ENCODE measurements around the gene KRTAP3-3. TPM values are rescaled to one million over a fixed set of nuclear protein-coding genes. Genes with fewer than 3 reads are reported as not detected.

Gene KRTAP3-3
- total and polyA plus RNA-seq, 4 experiments from 2014 or later = not detected

DNA sequence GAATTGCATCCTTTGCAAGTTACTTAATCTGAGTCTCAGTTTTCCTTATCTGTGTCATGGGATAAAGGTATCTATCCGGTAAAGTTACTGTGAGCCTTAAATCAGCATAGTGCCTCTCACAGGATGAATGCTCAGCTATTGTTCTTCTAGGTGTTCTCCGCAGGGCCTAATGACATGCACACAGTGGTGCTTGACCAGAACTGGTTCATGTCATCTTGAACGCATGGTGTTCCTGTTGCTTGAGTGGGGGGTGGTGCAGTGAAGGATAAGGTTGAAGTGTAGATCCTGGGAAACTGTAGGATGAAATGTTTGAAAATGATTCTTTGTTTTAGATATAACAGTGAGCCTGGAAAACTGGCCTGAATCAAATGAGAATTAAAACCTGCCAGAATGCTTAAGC, 13.8 kb downstream of the KRTAP3-3 start:
- no peaks in the 10 kb centered on the region for H3K4me1 ChIP-seq (ENCODE audit: insufficient read depth, low read length)
- no peak overlapping the region for H3K4me3 ChIP-seq (ENCODE audit: low read length in 2 of 2)
- ChIA-PET CTCF (ENCODE audit: partially characterized antibody) (no interaction called here), POLR2A (ENCODE audit: partially characterized antibody) (no interaction called here)
- intact Hi-C loops (cut with micrococcal nuclease) = no loop called here
- no peak overlapping the region for H3K27ac Mint-ChIP-seq
- H3K36me3 ChIP-seq (ENCODE audit: insufficient read depth, low read length) = no peaks in the 10 kb centered on the region
- no peak overlapping the region for H3K27ac ChIP-seq (ENCODE audit: low read depth, low read length)
- peaks cover 12 to 17% of the 10 kb centered on the region in 2 donors for H3K27me3 Mint-ChIP-seq
- no peak overlapping the region for H3K4me3 Mint-ChIP-seq
- DNase-seq = no peak
- H3K9me3 Mint-ChIP-seq = no peaks in the 10 kb centered on the region
- H3K9me3 ChIP-seq (ENCODE audit: control insufficient read depth in 1 of 2, low read length in 2 of 2) = no peaks in the 10 kb centered on the region
- peaks cover 8% of the 10 kb centered on the region for H3K27me3 ChIP-seq (ENCODE audit: insufficient read depth, low read length)
- no peaks in the 10 kb centered on the region for H3K36me3 Mint-ChIP-seq
- no peaks in the 10 kb centered on the region for H3K4me1 Mint-ChIP-seq

GRCh38 chr17:40978575-40979151, 15.3 kb downstream of the KRTAP3-3 start:
- DNase-seq = no peak
- Histone ChIP-seq H3K4me3 (ENCODE audit: low read length in 2 of 2) (no peak overlapping the region), H3K4me1 (ENCODE audit: insufficient read depth, low read length) (no peaks in the 10 kb centered on the region), H3K36me3 (ENCODE audit: insufficient read depth, low read length) (no peaks in the 10 kb centered on the region), H3K27me3 (ENCODE audit: insufficient read depth, low read length) (peaks cover 8% of the 10 kb centered on the region), H3K27ac (ENCODE audit: low read depth, low read length) (no peak overlapping the region), H3K9me3 (ENCODE audit: control insufficient read depth in 1 of 2, low read length in 2 of 2) (no peaks in the 10 kb centered on the region)
- no peak overlapping the region for H3K27ac Mint-ChIP-seq
- H3K4me3 Mint-ChIP-seq = no peak overlapping the region
- ChIA-PET CTCF (ENCODE audit: partially characterized antibody) (no interaction called here), POLR2A (ENCODE audit: partially characterized antibody) (no interaction called here)
- peaks cover 12 to 14% of the 10 kb centered on the region in 2 donors for H3K27me3 Mint-ChIP-seq
- intact Hi-C loops (cut with micrococcal nuclease) = no loop called here
- no peaks in the 10 kb centered on the region for H3K36me3 Mint-ChIP-seq
- no peaks in the 10 kb centered on the region for H3K9me3 Mint-ChIP-seq
- no peaks in the 10 kb centered on the region for H3K4me1 Mint-ChIP-seq

DNA sequence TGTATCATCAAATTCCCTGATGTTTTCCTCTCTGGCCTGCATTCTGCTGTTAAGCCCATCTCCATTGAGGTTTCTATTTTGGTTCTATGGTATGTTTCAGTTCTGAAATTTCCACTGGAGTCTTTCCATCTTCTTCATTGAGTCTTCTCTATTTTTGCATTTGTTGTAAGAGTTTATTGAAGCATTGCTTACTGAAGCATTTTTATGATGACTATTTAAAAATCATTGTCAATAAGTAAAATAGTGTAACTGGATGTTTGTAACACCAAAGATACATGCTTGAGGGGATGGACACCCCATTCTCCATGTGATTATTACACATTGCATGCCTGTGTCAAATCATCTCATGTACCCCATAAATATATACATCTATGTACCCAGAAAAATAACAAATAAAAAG, 18.4 kb downstream of the KRTAP3-3 start:
- no peak for DNase-seq
- no peaks in the 10 kb centered on the region for H3K9me3 ChIP-seq (ENCODE audit: control insufficient read depth in 1 of 2, low read length in 2 of 2)
- H3K27me3 ChIP-seq (ENCODE audit: insufficient read depth, low read length) = peaks cover 8% of the 10 kb centered on the region
- no peaks in the 10 kb centered on the region for H3K9me3 Mint-ChIP-seq
- no peaks in the 10 kb centered on the region for H3K36me3 Mint-ChIP-seq
- no peaks in the 10 kb centered on the region for H3K4me1 ChIP-seq (ENCODE audit: insufficient read depth, low read length)
- H3K27ac ChIP-seq (ENCODE audit: low read depth, low read length) = no peak overlapping the region
- H3K27me3 Mint-ChIP-seq = peaks cover 11 to 17% of the 10 kb centered on the region in 2 donors
- CTCF ChIA-PET (ENCODE audit: partially characterized antibody) = no interaction called here
- H3K27ac Mint-ChIP-seq = no peak overlapping the region
- POLR2A ChIA-PET (ENCODE audit: partially characterized antibody) = no interaction called here
- no peak overlapping the region for H3K4me3 Mint-ChIP-seq
- intact Hi-C loops (cut with micrococcal nuclease) = no loop called here
- H3K4me1 Mint-ChIP-seq = no peaks in the 10 kb centered on the region
- no peaks in the 10 kb centered on the region for H3K36me3 ChIP-seq (ENCODE audit: insufficient read depth, low read length)
- no peak overlapping the region for H3K4me3 ChIP-seq (ENCODE audit: low read length in 2 of 2)

DNA sequence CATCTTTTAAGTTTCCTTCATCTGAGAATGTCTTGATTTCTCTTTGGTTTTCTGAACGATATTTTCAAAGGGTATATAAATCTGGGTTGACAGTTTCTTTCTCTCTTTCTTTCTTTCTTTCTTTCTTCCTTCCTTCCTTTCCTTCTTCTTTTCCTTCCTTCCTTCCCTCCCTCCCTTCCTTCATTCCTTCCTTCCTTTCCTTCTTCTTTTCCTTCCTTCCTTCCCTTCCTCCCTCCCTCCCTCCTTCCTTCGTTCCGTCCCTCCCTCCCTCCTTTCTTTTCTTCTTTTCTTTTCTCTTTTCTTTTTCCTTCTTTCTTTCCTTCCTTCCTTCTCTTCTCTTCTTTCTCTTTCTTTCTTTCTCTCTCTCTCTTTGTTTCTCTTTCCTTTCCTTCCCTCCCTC, 19.6 kb downstream of the KRTAP3-3 start:
- Histone ChIP-seq H3K36me3 (ENCODE audit: insufficient read depth, low read length) (no peaks in the 10 kb centered on the region), H3K4me3 (ENCODE audit: low read length in 2 of 2) (no peak overlapping the region), H3K4me1 (ENCODE audit: insufficient read depth, low read length) (no peaks in the 10 kb centered on the region), H3K27ac (ENCODE audit: low read depth, low read length) (no peak overlapping the region), H3K9me3 (ENCODE audit: control insufficient read depth in 1 of 2, low read length in 2 of 2) (no peaks in the 10 kb centered on the region), H3K27me3 (ENCODE audit: insufficient read depth, low read length) (peaks cover 8% of the 10 kb centered on the region)
- Mint-ChIP-seq H3K27ac (no peak overlapping the region), H3K4me3 (no peak overlapping the region), H3K4me1 (no peaks in the 10 kb centered on the region), H3K36me3 (no peaks in the 10 kb centered on the region), H3K27me3 (peaks cover 8 to 14% of the 10 kb centered on the region in 2 donors), H3K9me3 (no peaks in the 10 kb centered on the region)
- ChIA-PET POLR2A (ENCODE audit: partially characterized antibody) (no interaction called here), CTCF (ENCODE audit: partially characterized antibody) (no interaction called here)
- no peak for DNase-seq
- intact Hi-C loops (cut with micrococcal nuclease) = no loop called here

DNA sequence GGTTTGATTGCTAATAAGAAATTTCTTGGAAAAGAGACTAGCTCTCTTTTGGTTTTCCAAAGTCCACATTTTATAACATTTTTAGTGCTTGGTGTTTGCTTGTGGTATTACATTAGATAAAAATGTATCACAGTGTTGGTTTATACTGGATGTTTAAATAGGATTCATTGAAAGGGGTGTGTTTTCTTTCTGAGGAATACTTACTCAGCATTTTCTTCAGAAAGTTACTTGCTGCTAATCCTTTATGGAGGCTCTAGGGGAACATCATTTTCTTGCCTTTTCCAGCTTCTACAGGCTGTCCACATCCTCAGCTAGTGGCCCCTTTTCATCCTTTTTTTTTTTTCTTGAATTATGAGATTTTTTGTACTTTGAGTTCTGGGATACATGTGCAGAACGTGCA, 26.4 kb downstream of the KRTAP3-3 start:
- H3K27me3 Mint-ChIP-seq = peaks cover 4 to 11% of the 10 kb centered on the region in 2 donors
- H3K4me3 Mint-ChIP-seq = no peak overlapping the region
- intact Hi-C loops (cut with micrococcal nuclease) = no loop called here
- ChIA-PET CTCF (ENCODE audit: partially characterized antibody) (no interaction called here), POLR2A (ENCODE audit: partially characterized antibody) (no interaction called here)
- H3K27ac Mint-ChIP-seq = no peak overlapping the region
- Histone ChIP-seq H3K27me3 (ENCODE audit: insufficient read depth, low read length) (no peaks in the 10 kb centered on the region), H3K27ac (ENCODE audit: low read depth, low read length) (no peak overlapping the region), H3K9me3 (ENCODE audit: control insufficient read depth in 1 of 2, low read length in 2 of 2) (no peaks in the 10 kb centered on the region), H3K4me3 (ENCODE audit: low read length in 2 of 2) (no peak overlapping the region), H3K4me1 (ENCODE audit: insufficient read depth, low read length) (no peaks in the 10 kb centered on the region), H3K36me3 (ENCODE audit: insufficient read depth, low read length) (no peaks in the 10 kb centered on the region)
- peaks cover 0 to 3% (median 0%) of the 10 kb centered on the region in 4 donors for H3K4me1 Mint-ChIP-seq
- DNase-seq = no peak
- H3K36me3 Mint-ChIP-seq = no peaks in the 10 kb centered on the region
- peaks cover 0 to 4% (median 0%) of the 10 kb centered on the region in 8 donors for H3K9me3 Mint-ChIP-seq

DNA sequence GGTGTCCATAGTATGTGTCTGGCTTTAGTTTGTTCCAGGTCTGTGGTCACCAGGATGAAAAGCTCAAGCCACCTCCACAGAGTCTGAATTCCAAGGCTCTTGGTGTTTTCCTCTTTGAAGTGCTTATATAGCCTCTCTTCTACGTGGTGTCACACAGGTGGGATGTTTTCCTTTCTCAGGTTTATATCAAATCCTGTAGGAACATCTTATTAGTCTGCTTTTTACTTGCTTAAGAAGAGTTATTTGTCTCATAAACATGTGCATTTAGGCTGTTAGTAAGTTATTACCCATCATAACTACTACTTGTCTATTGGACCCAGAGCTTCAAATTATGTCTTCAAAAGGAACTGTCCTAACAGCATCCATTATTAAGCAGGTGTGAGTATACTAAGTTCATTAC, 27.1 kb downstream of the KRTAP3-3 start, which contains the start of gene KRT39:
Gene KRT39 (minus strand): TSS at position 101 of the 400 bp plus-strand sequence. CDS start 92 bp downstream, at position 9.
- Histone ChIP-seq H3K9me3 (ENCODE audit: control insufficient read depth in 1 of 2, low read length in 2 of 2) (no peaks in the 10 kb centered on the region), H3K4me1 (ENCODE audit: insufficient read depth, low read length) (no peaks in the 10 kb centered on the region), H3K27me3 (ENCODE audit: insufficient read depth, low read length) (no peaks in the 10 kb centered on the region), H3K4me3 (ENCODE audit: low read length in 2 of 2) (no peak within 1 kb of the TSS), H3K36me3 (ENCODE audit: insufficient read depth, low read length) (no peaks in the 10 kb centered on the region), H3K27ac (ENCODE audit: low read depth, low read length) (no peak within 1 kb of the TSS)
- DNase-seq = no peak
- Mint-ChIP-seq H3K36me3 (no peaks in the 10 kb centered on the region), H3K9me3 (peaks cover 0 to 4% (median 0%) of the 10 kb centered on the region in 8 donors), H3K4me1 (peaks cover 0 to 3% (median 0%) of the 10 kb centered on the region in 4 donors), H3K27ac (no peak within 1 kb of the TSS), H3K4me3 (no peak within 1 kb of the TSS), H3K27me3 (peaks cover 2 to 9% of the 10 kb centered on the region in 2 donors)
- CTCF ChIA-PET (ENCODE audit: partially characterized antibody) = interaction anchor here (1.4 kb wide), 1 partner anchor 15 kb away, joined by 4 read pairs; no protein-coding TSS in a partner anchor
- POLR2A ChIA-PET (ENCODE audit: partially characterized antibody) = no interaction called here
- intact Hi-C loops (cut with micrococcal nuclease) = no loop called here

DNA sequence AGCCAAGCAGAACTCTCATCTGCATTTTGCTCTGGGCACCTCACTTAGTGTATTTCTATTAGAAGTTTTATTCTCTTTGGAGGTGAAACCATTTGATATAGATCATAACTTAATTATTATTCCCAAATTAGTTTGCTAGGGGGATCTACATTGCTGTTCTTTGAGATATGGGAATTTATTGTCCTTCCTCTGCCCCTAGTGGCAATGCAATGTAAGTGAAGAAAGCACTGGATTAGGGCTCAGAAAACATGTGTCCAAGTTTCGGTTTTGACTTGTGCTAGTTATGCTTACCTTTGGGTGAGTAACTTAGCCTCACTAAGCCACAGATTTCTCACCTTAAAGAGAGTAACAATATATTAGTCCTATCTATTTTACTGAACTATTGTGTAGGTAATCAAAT, 30.1 kb downstream of the KRTAP3-3 start:
- DNase-seq = peak in 4 of 5 donors; percentile 12 to 17 (median 14)
- peaks cover 2 to 4% of the 10 kb centered on the region in 2 donors for H3K27me3 Mint-ChIP-seq

More for the DNA sequence above, 30.1 kb downstream of the KRTAP3-3 start:
- no peak overlapping the region for H3K27ac Mint-ChIP-seq
- no peaks in the 10 kb centered on the region for H3K4me1 ChIP-seq (ENCODE audit: insufficient read depth, low read length)
- H3K4me1 Mint-ChIP-seq = peaks cover 0 to 3% (median 0%) of the 10 kb centered on the region in 4 donors
- ChIA-PET POLR2A (ENCODE audit: partially characterized antibody) (no interaction called here), CTCF (ENCODE audit: partially characterized antibody) (interaction anchor here (0.8 to 2.3 kb wide), 5 partner anchors 11 to 359 kb away, joined by 3 to 7 read pairs (median 5); no protein-coding TSS in a partner anchor)
- no peak overlapping the region for H3K27ac ChIP-seq (ENCODE audit: low read depth, low read length)
- no peaks in the 10 kb centered on the region for H3K9me3 ChIP-seq (ENCODE audit: control insufficient read depth in 1 of 2, low read length in 2 of 2)
- no peak overlapping the region for H3K4me3 Mint-ChIP-seq
- H3K9me3 Mint-ChIP-seq = peaks cover 0 to 4% (median under 1%) of the 10 kb centered on the region in 8 donors
- no peak overlapping the region for H3K4me3 ChIP-seq (ENCODE audit: low read length in 2 of 2)
- H3K36me3 ChIP-seq (ENCODE audit: insufficient read depth, low read length) = no peaks in the 10 kb centered on the region
- intact Hi-C loops (cut with micrococcal nuclease) = no loop called here
- no peaks in the 10 kb centered on the region for H3K36me3 Mint-ChIP-seq
- no peaks in the 10 kb centered on the region for H3K27me3 ChIP-seq (ENCODE audit: insufficient read depth, low read length)

Measured in CD4-positive, alpha-beta memory T cell (primary cell).